ENCODE measurements around the gene MYO18B. TPM values are rescaled to one million over a fixed set of nuclear protein-coding genes. Genes with fewer than 3 reads are reported as not detected.
A peak's percentile ranks its signal among the peaks of the same experiment; 100 is the strongest.

MYO18B gene
- total and polyA plus RNA-seq, 2 donors (not counting 3 experiments of a cell fraction or from before 2014, with no cell fraction given) = 0.01 TPM; not detected in 1

DNA sequence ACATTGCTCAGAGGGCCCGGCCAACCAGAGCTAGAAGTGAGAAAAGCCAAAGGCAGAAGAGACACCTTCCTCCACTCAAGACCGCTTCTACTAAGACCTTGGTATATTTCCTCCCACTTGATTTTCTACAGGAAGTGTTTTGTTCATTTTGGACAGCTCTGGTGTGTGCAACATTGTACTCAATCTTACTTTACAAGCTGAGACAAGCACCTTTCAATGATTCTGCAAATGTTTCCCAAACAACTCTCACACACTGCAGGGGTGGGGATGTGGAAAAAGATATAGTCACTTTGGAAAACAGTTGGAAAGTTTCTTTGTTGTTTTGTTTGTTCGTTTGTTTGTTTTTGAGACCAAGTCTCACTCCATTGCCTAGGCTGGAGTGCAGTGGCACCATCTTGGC is 15.7 kb downstream of the MYO18B start:
- H2AFZ ChIP-seq (ENCODE audit: low read depth, low read length) = no peak overlapping the region
- H3K4me2 ChIP-seq (ENCODE audit: insufficient read depth, low read length) = no peak overlapping the region
- H3K27ac ChIP-seq (ENCODE audit: insufficient read depth, low read depth, low read length) = no peak overlapping the region
- no peak overlapping the region for H3K4me3 ChIP-seq (replicated peaks in 1 of 3; ENCODE audit: insufficient read depth in 1 of 3, low read depth in 1 of 3, low read length in 3 of 3)
- BruUV-seq (replicated peaks) = no TSS peak
- peaks cover 10% of the 10 kb centered on the region for H3K4me1 ChIP-seq (ENCODE audit: control insufficient read depth, extremely low read depth, insufficient read depth, low read length)
- FAIRE-seq (peak; percentile 74), DNase-seq (ENCODE audit: low read depth, low spot score) (peak; percentile 30)
- no peaks in the 10 kb centered on the region for H4K20me1 ChIP-seq (replicated peaks; ENCODE audit: control insufficient read depth, extremely low read depth, insufficient read depth, low read length)
- POLR2A ChIA-PET = no interaction called here
- H3K27me3 ChIP-seq (ENCODE audit: control insufficient read depth in 2 of 2, insufficient read depth in 2 of 2, low read length in 2 of 2) = no peaks in the 10 kb centered on the region
- TF ChIP-seq, protein P1, sequence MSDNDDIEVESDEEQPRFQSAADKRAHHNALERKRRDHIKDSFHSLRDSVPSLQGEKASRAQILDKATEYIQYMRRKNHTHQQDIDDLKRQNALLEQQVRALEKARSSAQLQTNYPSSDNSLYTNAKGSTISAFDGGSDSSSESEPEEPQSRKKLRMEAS (IDR thresholded peaks at IDR 0.05; ENCODE audit: insufficient read depth, insufficient read length) = no peak
- no peak for TF ChIP-seq MYC (IDR thresholded peaks at IDR 0.05; ENCODE audit: low read depth, low read length)
- TF ChIP-seq GATA2 (IDR thresholded peaks at IDR 0.05; ENCODE audit: insufficient read depth, insufficient read length, low read depth, low read length) = no peak
- TF ChIP-seq FOS (IDR thresholded peaks at IDR 0.05; ENCODE audit: borderline replicate concordance, insufficient read depth, low read length) = no peak
- no peak for TF ChIP-seq POLR2A (IDR thresholded peaks at IDR 0.05; ENCODE audit: low read depth, low read length)
- TF ChIP-seq JUN (IDR thresholded peaks at IDR 0.05; ENCODE audit: borderline replicate concordance, insufficient read depth, insufficient read length, low read depth) = no peak
- no peak for TF ChIP-seq EZH2 (IDR thresholded peaks at IDR 0.05; ENCODE audit: borderline replicate concordance, low read depth, low read length, severe bottlenecking)
- TF ChIP-seq, protein P2, sequence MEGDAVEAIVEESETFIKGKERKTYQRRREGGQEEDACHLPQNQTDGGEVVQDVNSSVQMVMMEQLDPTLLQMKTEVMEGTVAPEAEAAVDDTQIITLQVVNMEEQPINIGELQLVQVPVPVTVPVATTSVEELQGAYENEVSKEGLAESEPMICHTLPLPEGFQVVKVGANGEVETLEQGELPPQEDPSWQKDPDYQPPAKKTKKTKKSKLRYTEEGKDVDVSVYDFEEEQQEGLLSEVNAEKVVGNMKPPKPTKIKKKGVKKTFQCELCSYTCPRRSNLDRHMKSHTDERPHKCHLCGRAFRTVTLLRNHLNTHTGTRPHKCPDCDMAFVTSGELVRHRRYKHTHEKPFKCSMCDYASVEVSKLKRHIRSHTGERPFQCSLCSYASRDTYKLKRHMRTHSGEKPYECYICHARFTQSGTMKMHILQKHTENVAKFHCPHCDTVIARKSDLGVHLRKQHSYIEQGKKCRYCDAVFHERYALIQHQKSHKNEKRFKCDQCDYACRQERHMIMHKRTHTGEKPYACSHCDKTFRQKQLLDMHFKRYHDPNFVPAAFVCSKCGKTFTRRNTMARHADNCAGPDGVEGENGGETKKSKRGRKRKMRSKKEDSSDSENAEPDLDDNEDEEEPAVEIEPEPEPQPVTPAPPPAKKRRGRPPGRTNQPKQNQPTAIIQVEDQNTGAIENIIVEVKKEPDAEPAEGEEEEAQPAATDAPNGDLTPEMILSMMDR (IDR thresholded peaks at IDR 0.05; ENCODE audit: extremely low read depth in 1 of 2, insufficient read depth in 1 of 2, low read depth in 1 of 2, low read length in 2 of 2) = no peak
- TF ChIP-seq POLR2AphosphoS5 (IDR thresholded peaks at IDR 0.05; ENCODE audit: insufficient read depth, low read depth, low read length) = no peak
- intact Hi-C loops (cut with micrococcal nuclease) = no loop called here
- CTCF ChIA-PET = interaction anchor here (0.7 kb wide), 1 partner anchor 20 kb away, joined by 3 read pairs; no protein-coding TSS in a partner anchor
- no peaks in the 10 kb centered on the region for H3K36me3 ChIP-seq (ENCODE audit: control insufficient read depth in 2 of 2, extremely low read depth in 1 of 2, insufficient read depth in 2 of 2, low read length in 2 of 2)
- H3K9ac ChIP-seq (replicated peaks; ENCODE audit: extremely low read depth, insufficient read depth, low read length) = no peak overlapping the region
- H3K9me3 ChIP-seq (replicated peaks; ENCODE audit: control insufficient read depth, insufficient read depth, low read length) = no peaks in the 10 kb centered on the region
- dilution Hi-C loops (cut with MboI; ENCODE audit: extremely low pct_ligation_motif_present, low sequenced_read_pairs) = no loop called here
- no peaks in the 10 kb centered on the region for H3K9me1 ChIP-seq (replicated peaks; ENCODE audit: control insufficient read depth, extremely low read depth, insufficient read depth, low read length)
- H3K79me2 ChIP-seq (ENCODE audit: control insufficient read depth, insufficient read depth, low read length) = no peaks in the 10 kb centered on the region

Measured in endothelial cell of umbilical vein (primary cell).